HepG2 (cell line): ENCODE measurements around the gene SSBP4. TPM values are rescaled to one million over a fixed set of nuclear protein-coding genes. Genes with fewer than 3 reads are reported as not detected.

ENCODE experiments used
- CBX1 ChIP-seq: IDR thresholded peaks from one replicate; pipeline ENCODE4 v1.6.1; 2016; ENCODE audit warnings: antibody characterized with exemption, low read depth
- CHCHD3 ChIP-seq: sonication (generic); formaldehyde crosslinking; IDR thresholded peaks from 2 replicates; pipeline ENCODE4 v1.8.0; 2022; ENCODE audit warnings: mild to moderate bottlenecking, missing genetic modification reagents, moderate library complexity
- FOXC1 ChIP-seq: sonication (generic); formaldehyde crosslinking; IDR thresholded peaks from 2 replicates; pipeline ENCODE4 v1.8.0; 2022; ENCODE audit warnings: mild to moderate bottlenecking, missing genetic modification reagents, borderline replicate concordance
- FOXP1 ChIP-seq, 2 experiments: fragments of 450-650 bp in 1 of 2; IDR thresholded peaks; 2 replicates each; pipeline ENCODE4 v1.6.1; 2017 to 2018; ENCODE audit warnings: antibody characterized with exemption in 1 of 2
- HOXA7 ChIP-seq: sonication (generic); formaldehyde crosslinking; IDR thresholded peaks from 2 replicates; pipeline ENCODE4 v1.8.1; 2022; ENCODE audit warnings: mild to moderate bottlenecking, missing genetic modification reagents, moderate library complexity
- ISX ChIP-seq: sonication (generic); formaldehyde crosslinking; conservative IDR thresholded peaks from 2 replicates; pipeline ENCODE4 v1.5.0; 2020; ENCODE audit warnings: missing genetic modification reagents
- MAZ ChIP-seq, 2 experiments: sonication (generic) in 1 of 2; formaldehyde crosslinking in 1 of 2; IDR thresholded peaks; 2 replicates each; pipeline versions ENCODE4 v1.5.0 to v1.6.1; 2012 to 2020; ENCODE audit warnings: low read depth in 2 of 2, mild to moderate bottlenecking in 2 of 2, borderline replicate concordance in 1 of 2, improper control_type of control experiment in 1 of 2, low read length in 1 of 2, missing genetic modification reagents in 1 of 2, moderate library complexity in 1 of 2
- RNF219 ChIP-seq: sonication (generic); formaldehyde crosslinking; IDR thresholded peaks from 2 replicates; pipeline ENCODE4 v1.5.0; 2020; ENCODE audit warnings: mild to moderate bottlenecking, missing genetic modification reagents
- SATB2 ChIP-seq: sonication (generic); formaldehyde crosslinking; IDR thresholded peaks from 2 replicates; pipeline ENCODE4 v1.5.0; 2020; ENCODE audit warnings: missing genetic modification reagents
- SIX1 ChIP-seq: sonication (generic); formaldehyde crosslinking; IDR thresholded peaks from 2 replicates; pipeline ENCODE4 v1.4.0; 2020; ENCODE audit warnings: missing genetic modification reagents, borderline replicate concordance
- TFAP4 ChIP-seq: sonication (generic); IDR thresholded peaks from 2 replicates; pipeline ENCODE4 v1.6.1; 2016; ENCODE audit warnings: low read depth, borderline replicate concordance
- ZNF121 ChIP-seq: sonication (generic); formaldehyde crosslinking; IDR thresholded peaks from 2 replicates; pipeline ENCODE4 v1.5.0; 2020; ENCODE audit warnings: mild to moderate bottlenecking, missing genetic modification reagents
- ZSCAN9 ChIP-seq: IDR thresholded peaks from 2 replicates; pipeline ENCODE4 v1.6.1; 2016; ENCODE audit warnings: borderline replicate concordance
- polyA plus RNA-seq, 8 experiments: library from polyadenylated mRNA; depleted of rRNA in 3 of 8; stranded (reverse) in 7 of 8; unstranded in 1 of 8; fragments of >200 nt; fragmentation: Illumina TruSeq in 4 of 8; extraction: Trizol in 4 of 8; gene quantifications; 2 replicates each; pipeline versions ENCODE4 v1.2.1 to v1.2.3, GENCODE V29; 2011 to 2016; ENCODE audit warnings: low read depth in 4 of 8, missing spikeins in 1 of 8, mixed read lengths in 1 of 8; ENCODE audit not compliant: insufficient read depth in 1 of 8
- total RNA-seq, 5 experiments: library from RNA; depleted of rRNA; stranded (reverse); fragments of >200 nt; fragmentation: Illumina TruSeq; extraction: Trizol; gene quantifications; 2 replicates each; pipeline ENCODE4 v1.2.3, GENCODE V29; 2016; ENCODE audit warnings: low read depth in 1 of 5
- TF ChIP-seq, protein P1 (sequence below): sonication (generic); formaldehyde crosslinking; IDR thresholded peaks from 2 replicates; pipeline ENCODE4 v1.8.1; 2023; ENCODE audit warnings: missing genetic modification reagents, mild to moderate bottlenecking, borderline replicate concordance
- TF ChIP-seq, protein P2 (sequence below): sonication (generic); formaldehyde crosslinking; IDR thresholded peaks from 2 replicates; pipeline ENCODE4 v1.4.0; 2020; ENCODE audit warnings: mild to moderate bottlenecking, missing genetic modification reagents
- TF ChIP-seq, protein P3 (sequence below): sonication (generic); formaldehyde crosslinking; IDR thresholded peaks from 2 replicates; pipeline ENCODE4 v1.5.0; 2020; ENCODE audit warnings: missing genetic modification reagents
- TF ChIP-seq, protein P4 (sequence below): sonication (generic); formaldehyde crosslinking; IDR thresholded peaks from 2 replicates; pipeline ENCODE4 v1.5.0; 2020; ENCODE audit warnings: missing genetic modification reagents
- TF ChIP-seq, protein P5 (sequence below): sonication (generic); formaldehyde crosslinking; IDR thresholded peaks from 2 replicates; pipeline ENCODE4 v1.8.1; 2023; ENCODE audit warnings: mild to moderate bottlenecking, inconsistent platforms, moderate library complexity, missing genetic modification reagents, borderline replicate concordance

The SSBP4 gene
- total and polyA plus RNA-seq, 2 of the 13 experiments (the other 11 are each of a cell fraction or from before 2014, with no cell fraction given) = 20.8 to 39.5 TPM

- TF ChIP-seq, protein P1, sequence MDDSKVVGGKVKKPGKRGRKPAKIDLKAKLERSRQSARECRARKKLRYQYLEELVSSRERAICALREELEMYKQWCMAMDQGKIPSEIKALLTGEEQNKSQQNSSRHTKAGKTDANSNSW (CRISPR knock-in tag) = no peak
- TF ChIP-seq ISX (CRISPR knock-in tag) (peak; percentile 88), FOXP1 (IDR thresholded peaks at IDR 0.05) (0 out of 2 replicates have a peak, but pooled peaks have one; percentile 70), FOXP1 (CRISPR knock-in tag; IDR thresholded peaks at IDR 0.05) (peak; percentile 88), ZSCAN9 (CRISPR knock-in tag) (peak; percentile 69; the same call in 1 of the 2 replicates), FOXC1 (CRISPR knock-in tag) (peak; percentile 97), MAZ (IDR thresholded peaks at IDR 0.05; ENCODE audit: borderline replicate concordance, low read depth, low read length) (peak; percentile 87), MAZ (CRISPR knock-in tag; IDR thresholded peaks at IDR 0.05; ENCODE audit: low read depth) (peak; percentile 96), RNF219 (CRISPR knock-in tag) (peak; percentile 17; the same call in 1 of the 2 replicates), TFAP4 (peak; percentile 88), CBX1 (peak; percentile 99), HOXA7 (0 out of 2 replicates have a peak, but pooled peaks have one; percentile 73), CHCHD3 (CRISPR knock-in tag) (no peak), SATB2 (CRISPR knock-in tag) (peak; percentile 94; the same call in 1 of the 2 replicates), SIX1 (peak; percentile 9; the same call in 1 of the 2 replicates), ZNF121 (peak; percentile 72)
- TF ChIP-seq, protein P2, sequence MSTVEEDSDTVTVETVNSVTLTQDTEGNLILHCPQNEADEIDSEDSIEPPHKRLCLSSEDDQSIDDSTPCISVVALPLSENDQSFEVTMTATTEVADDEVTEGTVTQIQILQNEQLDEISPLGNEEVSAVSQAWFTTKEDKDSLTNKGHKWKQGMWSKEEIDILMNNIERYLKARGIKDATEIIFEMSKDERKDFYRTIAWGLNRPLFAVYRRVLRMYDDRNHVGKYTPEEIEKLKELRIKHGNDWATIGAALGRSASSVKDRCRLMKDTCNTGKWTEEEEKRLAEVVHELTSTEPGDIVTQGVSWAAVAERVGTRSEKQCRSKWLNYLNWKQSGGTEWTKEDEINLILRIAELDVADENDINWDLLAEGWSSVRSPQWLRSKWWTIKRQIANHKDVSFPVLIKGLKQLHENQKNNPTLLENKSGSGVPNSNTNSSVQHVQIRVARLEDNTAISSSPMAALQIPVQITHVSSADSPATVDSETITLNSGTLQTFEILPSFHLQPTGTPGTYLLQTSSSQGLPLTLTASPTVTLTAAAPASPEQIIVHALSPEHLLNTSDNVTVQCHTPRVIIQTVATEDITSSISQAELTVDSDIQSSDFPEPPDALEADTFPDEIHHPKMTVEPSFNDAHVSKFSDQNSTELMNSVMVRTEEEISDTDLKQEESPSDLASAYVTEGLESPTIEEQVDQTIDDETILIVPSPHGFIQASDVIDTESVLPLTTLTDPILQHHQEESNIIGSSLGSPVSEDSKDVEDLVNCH = peak; percentile 93; the same call in 1 of the 2 replicates
- TF ChIP-seq, protein P3, sequence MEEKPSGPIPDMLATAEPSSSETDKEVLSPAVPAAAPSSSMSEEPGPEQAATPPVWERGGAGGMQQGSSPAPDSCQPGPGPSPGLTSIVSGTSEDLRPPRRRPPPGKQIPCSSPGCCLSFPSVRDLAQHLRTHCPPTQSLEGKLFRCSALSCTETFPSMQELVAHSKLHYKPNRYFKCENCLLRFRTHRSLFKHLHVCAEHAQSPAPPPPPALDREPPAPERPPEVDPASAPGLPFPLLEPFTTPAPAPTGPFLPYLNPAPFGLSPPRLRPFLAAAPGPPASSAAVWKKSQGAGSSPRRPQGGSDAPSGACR (CRISPR knock-in tag) = peak; percentile 47; the same call in 1 of the 2 replicates
- TF ChIP-seq, protein P4, sequence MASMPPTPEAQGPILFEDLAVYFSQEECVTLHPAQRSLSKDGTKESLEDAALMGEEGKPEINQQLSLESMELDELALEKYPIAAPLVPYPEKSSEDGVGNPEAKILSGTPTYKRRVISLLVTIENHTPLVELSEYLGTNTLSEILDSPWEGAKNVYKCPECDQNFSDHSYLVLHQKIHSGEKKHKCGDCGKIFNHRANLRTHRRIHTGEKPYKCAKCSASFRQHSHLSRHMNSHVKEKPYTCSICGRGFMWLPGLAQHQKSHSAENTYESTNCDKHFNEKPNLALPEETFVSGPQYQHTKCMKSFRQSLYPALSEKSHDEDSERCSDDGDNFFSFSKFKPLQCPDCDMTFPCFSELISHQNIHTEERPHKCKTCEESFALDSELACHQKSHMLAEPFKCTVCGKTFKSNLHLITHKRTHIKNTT (CRISPR knock-in tag) = 0 out of 2 replicates have a peak, but pooled peaks have one; percentile 88
- TF ChIP-seq, protein P5, sequence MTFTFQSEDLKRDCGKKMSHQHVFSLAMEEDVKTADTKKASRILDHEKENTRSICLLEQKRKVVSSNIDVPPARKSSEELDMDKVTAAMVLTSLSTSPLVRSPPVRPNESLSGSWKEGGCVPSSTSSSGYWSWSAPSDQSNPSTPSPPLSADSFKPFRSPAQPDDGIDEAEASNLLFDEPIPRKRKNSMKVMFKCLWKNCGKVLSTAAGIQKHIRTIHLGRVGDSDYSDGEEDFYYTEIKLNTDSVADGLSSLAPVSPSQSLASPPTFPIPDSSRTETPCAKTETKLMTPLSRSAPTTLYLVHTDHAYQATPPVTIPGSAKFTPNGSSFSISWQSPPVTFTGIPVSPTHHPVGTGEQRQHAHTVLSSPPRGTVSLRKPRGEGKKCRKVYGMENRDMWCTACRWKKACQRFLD (CRISPR knock-in tag) = peak; percentile 91
These were observed 33.3 kb upstream of the SSBP4 start, which contains the start of gene GDF15 (continued) for GRCh38 chr19:18385675-18386542.
